Measurements from ENCODE around the gene CCDC6. TPM values are rescaled to one million over a fixed set of nuclear protein-coding genes. Genes with fewer than 3 reads are reported as not detected.
A peak's percentile ranks its signal among the peaks of the same experiment; 100 is the strongest.

Gene CCDC6
- total RNA-seq, 1 experiment from 2014 or later, result 54.9 TPM

DNA sequence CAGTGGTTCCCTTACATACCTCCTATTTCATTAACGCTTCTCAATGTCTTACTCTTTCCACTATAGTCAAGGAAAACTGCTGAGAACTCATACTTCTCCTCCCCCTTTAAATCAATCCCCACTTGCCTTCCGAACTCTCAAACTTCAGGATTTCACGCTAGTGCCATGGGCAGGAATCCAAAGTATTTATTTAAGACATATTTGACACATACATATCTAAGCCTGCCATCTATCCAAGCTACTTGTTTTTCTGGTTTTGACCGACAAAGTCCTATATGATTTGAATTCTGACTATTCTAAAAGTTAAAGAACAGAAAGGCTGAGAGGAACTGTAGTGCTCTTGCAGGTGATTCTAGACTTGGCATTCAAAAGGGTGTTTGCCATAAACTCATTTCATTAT lies 51.8 kb downstream of the CCDC6 start:
- DNase-seq (ENCODE audit: low read depth, low spot score), result no peak
- Histone ChIP-seq H3K9me3 (ENCODE audit: control insufficient read depth in 1 of 2, insufficient read depth in 1 of 2, low read depth in 1 of 2, low read length in 2 of 2) (no peaks in the 10 kb centered on the region), H3K79me2 (ENCODE audit: insufficient read depth, low read length) (peaks cover 59% of the 10 kb centered on the region), H3K4me2 (ENCODE audit: low read length) (no peak overlapping the region), H3K27ac (ENCODE audit: low read depth, low read length) (no peak overlapping the region), H3K9me2 (ENCODE audit: insufficient read depth) (no peaks in the 10 kb centered on the region), H2AFZ (ENCODE audit: low read depth, low read length, poor library complexity, severe bottlenecking) (no peak overlapping the region), H3K4me1 (ENCODE audit: control insufficient read depth in 1 of 2, insufficient read depth in 2 of 2, low read length in 2 of 2) (no peaks in the 10 kb centered on the region), H3K27me3 (ENCODE audit: insufficient read depth, low read length) (no peaks in the 10 kb centered on the region), H4K20me1 (ENCODE audit: insufficient read depth) (no peaks in the 10 kb centered on the region), H3K9ac (ENCODE audit: low read length) (no peak overlapping the region), H3K36me3 (ENCODE audit: control insufficient read depth in 1 of 2, insufficient read depth in 2 of 2, low read length in 2 of 2) (peaks cover 0 to 2% of the 10 kb centered on the region in 2 experiments; a peak in 1 of 4 replicates), H3K4me3 (replicated peaks in 1 of 2; ENCODE audit: low read depth in 1 of 2, low read length in 2 of 2) (no peak overlapping the region)
- intact Hi-C loops (cut with micrococcal nuclease), result no loop called here
- POLR2A ChIA-PET, result no interaction called here
- CTCF ChIA-PET, result no interaction called here
- ATAC-seq, result no peak
- RAD21 ChIA-PET (ENCODE audit: low non-redundant PET in 1 of 2, low total read pairs in 2 of 2, uncharacterized antibody in 2 of 2, unreplicated experiment in 2 of 2), result no interaction called here
- no peak for TF ChIP-seq POLR2AphosphoS5 (IDR thresholded peaks at IDR 0.05; ENCODE audit: low read depth, low read length)
- TF ChIP-seq ZNF274 (IDR thresholded peaks at IDR 0.05; ENCODE audit: low read depth, low read length), result 0 out of 2 replicates have a peak, but pooled peaks have one; percentile 20
- no peak for TF ChIP-seq CTCF (IDR thresholded peaks at IDR 0.05 in 2 of 3, conservative IDR thresholded peaks at IDR 0.05 in 1 of 3; ENCODE audit: borderline replicate concordance in 1 of 3, insufficient read depth in 1 of 3, low read depth in 2 of 3, low read length in 2 of 3)
- BruUV-seq (replicated peaks), result no TSS peak

- ChIA-PET POLR2A (no interaction called here), RAD21 (ENCODE audit: low non-redundant PET in 1 of 2, low total read pairs in 2 of 2, uncharacterized antibody in 2 of 2, unreplicated experiment in 2 of 2) (no interaction called here), CTCF (no interaction called here)
- DNase-seq (ENCODE audit: low read depth, low spot score), result no peak
- H3K9me2 ChIP-seq (ENCODE audit: insufficient read depth), result no peaks in the 10 kb centered on the region
- no peak overlapping the region for H3K4me2 ChIP-seq (ENCODE audit: low read length)
- no peak overlapping the region for H3K27ac ChIP-seq (ENCODE audit: low read depth, low read length)
- no peaks in the 10 kb centered on the region for H4K20me1 ChIP-seq (ENCODE audit: insufficient read depth)
- no peak for TF ChIP-seq JUND (IDR thresholded peaks at IDR 0.05)
- no peak for TF ChIP-seq RAD21 (IDR thresholded peaks at IDR 0.05; ENCODE audit: low read depth)
- TF ChIP-seq POLR2A (IDR thresholded peaks at IDR 0.05; ENCODE audit: borderline replicate concordance, extremely low read depth, insufficient read depth, insufficient read length), result no peak
- no peaks in the 10 kb centered on the region for H3K9me3 ChIP-seq (ENCODE audit: control insufficient read depth in 1 of 2, insufficient read depth in 1 of 2, low read depth in 1 of 2, low read length in 2 of 2)
- no TSS peak for BruUV-seq (replicated peaks)
- H2AFZ ChIP-seq (ENCODE audit: low read depth, low read length, poor library complexity, severe bottlenecking), result no peak overlapping the region
- no peak overlapping the region for H3K9ac ChIP-seq (ENCODE audit: low read length)
- peaks cover 2 to 3% of the 10 kb centered on the region in 2 experiments; a peak in 2 of 4 replicates for H3K36me3 ChIP-seq (ENCODE audit: control insufficient read depth in 1 of 2, insufficient read depth in 2 of 2, low read length in 2 of 2)
- no peak overlapping the region for H3K4me3 ChIP-seq (replicated peaks in 1 of 2; ENCODE audit: low read depth in 1 of 2, low read length in 2 of 2)
- H3K27me3 ChIP-seq (ENCODE audit: insufficient read depth, low read length), result no peaks in the 10 kb centered on the region
- intact Hi-C loops (cut with micrococcal nuclease), result no loop called here
- peaks cover 40% of the 10 kb centered on the region for H3K79me2 ChIP-seq (ENCODE audit: insufficient read depth, low read length)
- no peaks in the 10 kb centered on the region for H3K4me1 ChIP-seq (ENCODE audit: control insufficient read depth in 1 of 2, insufficient read depth in 2 of 2, low read length in 2 of 2)
- no peak for ATAC-seq
Observed at GRCh38 chr10:59852670-59853069, 53.7 kb downstream of the CCDC6 start.
